ENCODE measurements around the gene CERS1.

CERS1 gene

GRCh38 chr19:18883526-18884304 lies 12.2 kb downstream of the CERS1 start:
- no peak for TF ChIP-seq CTCF (IDR thresholded peaks at IDR 0.05; ENCODE audit: extremely low read depth, missing control alignments)
- DNase-seq (ENCODE audit: low spot score), result no peak

- no peak for TF ChIP-seq CTCF (IDR thresholded peaks at IDR 0.05; ENCODE audit: extremely low read depth, missing control alignments)
- DNase-seq (ENCODE audit: low spot score), result no peak
Measured at GRCh38 chr19:18881491-18881890, 14.5 kb downstream of the CERS1 start.

- TF ChIP-seq CTCF (IDR thresholded peaks at IDR 0.05; ENCODE audit: extremely low read depth, missing control alignments), result no peak
- no peak for DNase-seq (ENCODE audit: low spot score)
Measured at GRCh38 chr19:18879579-18880373, 16.2 kb downstream of the CERS1 start.

GRCh38 chr19:18878858-18879578 lies 16.9 kb downstream of the CERS1 start:
- TF ChIP-seq CTCF (IDR thresholded peaks at IDR 0.05; ENCODE audit: extremely low read depth, missing control alignments), result no peak
- DNase-seq (ENCODE audit: low spot score), result no peak

GRCh38 chr19:18878058-18878797 lies 17.7 kb downstream of the CERS1 start:
- no peak for DNase-seq (ENCODE audit: low spot score)
- TF ChIP-seq CTCF (IDR thresholded peaks at IDR 0.05; ENCODE audit: extremely low read depth, missing control alignments), result no peak

- TF ChIP-seq CTCF (IDR thresholded peaks at IDR 0.05; ENCODE audit: extremely low read depth, missing control alignments), result no peak
Measured at GRCh38 chr19:18876865-18877264, 19.1 kb downstream of the CERS1 start.

More at GRCh38 chr19:18876865-18877264, 19.1 kb downstream of the CERS1 start:
- no peak for DNase-seq (ENCODE audit: low spot score)

Measured in GM20000 (cell line).